Upper lobe of right lung (tissue), 1 donor: ENCODE measurements around the gene SLC12A7. TPM values are rescaled to one million over a fixed set of nuclear protein-coding genes. Genes with fewer than 3 reads are reported as not detected.

Experiments used
- ATAC-seq: fragments of 200-7000 bp; cut with Tn5 transposase; one replicate; pipeline ENCODE4 v1.9.1; 2020; ENCODE audit warnings: mild to moderate bottlenecking, moderate library complexity
- DNase-seq: peaks from one replicate; pipeline ENCODE4 v3.0.0-alpha.2; 2020
- H3K27ac ChIP-seq: fragments of 200-600 bp; one replicate; pipeline ENCODE4 v1.8.0; 2022
- H3K27me3 ChIP-seq: fragments of 200-600 bp; one replicate; pipeline ENCODE4 v1.8.0; 2022; ENCODE audit warnings: mild to moderate bottlenecking
- H3K36me3 ChIP-seq: fragments of 200-600 bp; one replicate; pipeline ENCODE4 v1.8.0; 2022
- H3K4me1 ChIP-seq: fragments of 200-600 bp; one replicate; pipeline ENCODE4 v1.8.0; 2022
- H3K4me3 ChIP-seq: fragments of 200-600 bp; one replicate; pipeline ENCODE4 v1.8.0; 2022; ENCODE audit warnings: mild to moderate bottlenecking
- H3K9me3 ChIP-seq: fragments of 200-600 bp; one replicate; pipeline ENCODE4 v1.8.0; 2022
- intact Hi-C: fragments of 100-400 bp; cut with DNase I; formaldehyde crosslinking; loops from one replicate; pipeline ENCODE4 v1.11.0; 2022
- total RNA-seq: library from RNA; stranded (reverse); fragmentation: NEBNext Ultra II Directional; extraction: Animal tissue kit (Norgen Biotek cat#: 25700); gene quantifications from one replicate; pipeline ENCODE4 v1.2.1, GENCODE V29; 2021
- TF ChIP-seq, protein P1 (sequence below): fragments of 200-600 bp; IDR thresholded peaks from one replicate; pipeline ENCODE4 v1.8.0; 2022; ENCODE audit warnings: antibody characterized with exemption
- donor health status: DM: no; HTN: yes; CAD: no; lungs with severe emphysema.

The SLC12A7 gene
- total RNA-seq, 1 donor from 2014 or later = 49.6 TPM

DNA sequence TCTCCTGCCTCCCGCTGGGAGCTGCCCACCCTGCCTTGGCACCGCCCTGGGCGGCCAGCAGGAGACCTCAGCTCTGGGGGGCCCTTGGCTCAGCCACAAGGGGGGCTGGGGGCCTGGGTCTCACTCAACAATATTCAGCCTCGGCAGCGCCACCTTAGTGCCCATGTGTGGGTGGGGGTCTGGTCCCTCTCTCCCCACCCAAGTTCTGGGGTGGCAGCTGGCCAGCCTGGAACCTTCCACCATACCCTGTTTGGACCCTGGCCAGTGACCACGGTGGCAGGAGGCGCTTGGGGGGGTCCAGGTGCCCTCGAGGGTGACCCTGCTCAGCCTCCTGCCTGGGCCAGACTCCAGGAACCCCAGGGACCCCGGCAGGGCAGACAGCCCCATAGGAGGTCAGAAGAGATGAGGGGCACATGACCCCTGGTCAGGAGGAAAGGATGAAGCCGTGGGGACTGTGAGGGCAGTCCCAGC is 81.0 kb downstream of the SLC12A7 start:
- no peaks in the 10 kb centered on the region for H3K4me1 ChIP-seq
- H3K36me3 ChIP-seq = no peaks in the 10 kb centered on the region
- no peaks in the 10 kb centered on the region for H3K9me3 ChIP-seq
- no peak overlapping the region for H3K27ac ChIP-seq
- intact Hi-C loops = no loop called here
- H3K27me3 ChIP-seq = no peaks in the 10 kb centered on the region
- DNase-seq = no peak
- ATAC-seq = no peak
- no peak overlapping the region for H3K4me3 ChIP-seq
- TF ChIP-seq, protein P1, sequence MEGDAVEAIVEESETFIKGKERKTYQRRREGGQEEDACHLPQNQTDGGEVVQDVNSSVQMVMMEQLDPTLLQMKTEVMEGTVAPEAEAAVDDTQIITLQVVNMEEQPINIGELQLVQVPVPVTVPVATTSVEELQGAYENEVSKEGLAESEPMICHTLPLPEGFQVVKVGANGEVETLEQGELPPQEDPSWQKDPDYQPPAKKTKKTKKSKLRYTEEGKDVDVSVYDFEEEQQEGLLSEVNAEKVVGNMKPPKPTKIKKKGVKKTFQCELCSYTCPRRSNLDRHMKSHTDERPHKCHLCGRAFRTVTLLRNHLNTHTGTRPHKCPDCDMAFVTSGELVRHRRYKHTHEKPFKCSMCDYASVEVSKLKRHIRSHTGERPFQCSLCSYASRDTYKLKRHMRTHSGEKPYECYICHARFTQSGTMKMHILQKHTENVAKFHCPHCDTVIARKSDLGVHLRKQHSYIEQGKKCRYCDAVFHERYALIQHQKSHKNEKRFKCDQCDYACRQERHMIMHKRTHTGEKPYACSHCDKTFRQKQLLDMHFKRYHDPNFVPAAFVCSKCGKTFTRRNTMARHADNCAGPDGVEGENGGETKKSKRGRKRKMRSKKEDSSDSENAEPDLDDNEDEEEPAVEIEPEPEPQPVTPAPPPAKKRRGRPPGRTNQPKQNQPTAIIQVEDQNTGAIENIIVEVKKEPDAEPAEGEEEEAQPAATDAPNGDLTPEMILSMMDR = no peak

DNA sequence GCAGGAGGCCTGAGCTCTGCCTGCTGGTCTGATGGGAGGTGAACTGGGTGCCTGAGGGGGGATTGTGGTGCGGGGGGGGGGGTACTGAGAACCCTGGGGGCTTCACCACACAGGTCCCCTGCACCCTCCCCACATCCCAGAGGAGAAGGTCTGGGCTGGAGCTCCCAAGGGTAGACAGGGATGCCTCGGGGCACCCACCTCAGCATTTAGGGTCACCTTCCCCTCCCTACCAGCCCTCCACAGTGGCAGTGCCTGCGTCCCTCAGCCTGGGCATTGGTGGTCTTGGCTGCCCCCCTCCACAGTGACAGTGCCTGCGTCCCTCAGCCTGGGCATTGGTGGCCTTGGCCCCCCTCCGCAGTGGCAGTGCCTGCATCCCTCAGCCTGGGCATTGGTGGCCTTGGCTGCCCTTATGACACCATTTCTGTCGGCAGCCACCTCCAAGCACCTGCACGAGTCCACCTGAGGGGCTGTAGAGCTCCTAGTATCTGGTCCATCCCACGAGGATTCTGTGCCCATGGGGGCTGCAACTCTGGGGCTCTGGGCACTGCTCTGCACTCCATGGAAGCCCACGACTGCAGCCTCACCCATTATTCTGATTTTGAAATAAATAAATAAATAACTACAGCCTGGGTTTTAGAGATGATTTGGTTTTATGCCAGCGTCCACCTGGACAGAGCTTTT is 81.8 kb downstream of the SLC12A7 start:
- H3K36me3 ChIP-seq = no peaks in the 10 kb centered on the region
- DNase-seq (no peak), ATAC-seq (no peak)
- H3K27me3 ChIP-seq = no peaks in the 10 kb centered on the region
- no peaks in the 10 kb centered on the region for H3K9me3 ChIP-seq
- TF ChIP-seq, protein P1 = no peak
- H3K27ac ChIP-seq = no peak overlapping the region
- H3K4me3 ChIP-seq = no peak overlapping the region
- intact Hi-C loops = no loop called here
- no peaks in the 10 kb centered on the region for H3K4me1 ChIP-seq

DNA sequence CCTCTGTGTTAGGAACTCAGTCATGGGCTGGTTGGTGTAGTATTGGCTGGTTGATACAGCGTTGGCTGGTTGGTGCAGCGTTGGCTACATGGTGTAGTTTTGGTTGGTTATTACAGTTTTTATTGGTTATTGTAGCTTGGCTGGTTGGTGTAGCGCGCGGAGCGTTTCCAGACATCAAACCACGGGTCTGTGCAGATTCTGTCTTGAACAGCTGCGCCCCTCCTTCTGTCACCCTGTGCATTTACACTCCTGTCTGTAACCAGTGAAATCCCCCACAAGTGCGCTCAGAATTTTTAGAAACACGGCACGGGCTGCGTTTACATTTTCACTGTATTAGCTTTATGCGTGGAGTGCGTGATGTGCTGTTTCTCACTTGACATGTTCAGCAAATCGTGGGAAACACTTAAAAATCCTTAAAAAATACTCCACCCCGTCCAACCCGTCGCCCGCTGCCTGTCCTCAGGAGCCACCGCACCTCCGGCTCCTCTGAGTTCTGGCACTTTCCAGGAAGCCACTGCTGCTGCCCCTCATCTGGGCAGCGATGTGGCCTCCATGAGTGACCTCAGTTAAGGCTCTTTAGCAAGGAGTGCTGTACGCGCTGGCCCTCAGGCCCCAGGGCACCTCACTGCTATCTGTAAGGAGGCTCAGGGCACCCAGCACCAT is 82.5 kb downstream of the SLC12A7 start:
- Histone ChIP-seq H3K27me3 (no peaks in the 10 kb centered on the region), H3K9me3 (no peaks in the 10 kb centered on the region), H3K27ac (no peak overlapping the region), H3K4me3 (no peak overlapping the region), H3K4me1 (no peaks in the 10 kb centered on the region), H3K36me3 (no peaks in the 10 kb centered on the region)
- intact Hi-C loops = no loop called here
- ATAC-seq (no peak), DNase-seq (no peak)
- TF ChIP-seq, protein P1 = no peak

DNA sequence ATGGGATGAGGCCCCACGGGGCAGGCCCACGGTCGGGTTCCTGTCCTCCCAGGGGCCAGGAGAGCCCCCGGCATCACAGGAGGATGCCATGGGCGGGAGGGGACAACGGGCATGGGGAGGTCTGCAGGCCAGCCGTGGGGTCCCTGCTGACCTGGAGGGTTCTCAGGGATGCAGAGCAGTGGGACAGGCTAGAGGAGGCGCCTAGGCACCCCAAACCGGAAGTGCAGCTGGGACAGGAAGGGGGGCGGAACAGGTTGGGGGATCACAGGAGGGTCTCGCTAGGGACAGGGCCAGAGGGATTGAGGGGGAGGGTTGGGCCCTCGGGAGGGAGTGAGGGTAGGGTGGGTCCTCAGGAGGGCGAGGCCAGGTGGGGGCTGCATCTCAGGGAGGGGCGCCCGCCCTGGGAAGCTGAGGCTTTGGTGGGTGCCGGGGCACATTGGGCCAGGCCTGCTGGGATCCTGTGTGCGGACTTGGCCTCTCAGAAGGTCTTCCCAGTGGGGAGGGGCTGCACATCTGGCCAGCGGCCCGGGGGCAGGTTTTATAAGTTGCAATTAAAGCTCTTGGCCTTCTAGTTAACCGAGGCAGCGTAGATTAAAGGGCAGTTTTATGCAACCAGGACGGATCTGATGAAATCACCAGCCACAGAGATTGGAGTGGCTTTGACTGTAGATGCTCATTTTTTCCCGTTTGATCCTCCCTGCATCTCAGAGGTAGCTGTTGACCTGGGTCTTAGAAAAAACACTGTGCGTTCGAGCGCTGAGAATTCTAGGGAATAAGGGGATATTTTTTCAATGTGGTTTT is 83.2 kb downstream of the SLC12A7 start:
- Histone ChIP-seq H3K4me1 (no peaks in the 10 kb centered on the region), H3K4me3 (no peak overlapping the region), H3K9me3 (no peaks in the 10 kb centered on the region), H3K27ac (no peak overlapping the region), H3K36me3 (no peaks in the 10 kb centered on the region), H3K27me3 (no peaks in the 10 kb centered on the region)
- DNase-seq (no peak), ATAC-seq (peak; percentile 5)
- intact Hi-C loops = no loop called here
- TF ChIP-seq, protein P1 = no peak

DNA sequence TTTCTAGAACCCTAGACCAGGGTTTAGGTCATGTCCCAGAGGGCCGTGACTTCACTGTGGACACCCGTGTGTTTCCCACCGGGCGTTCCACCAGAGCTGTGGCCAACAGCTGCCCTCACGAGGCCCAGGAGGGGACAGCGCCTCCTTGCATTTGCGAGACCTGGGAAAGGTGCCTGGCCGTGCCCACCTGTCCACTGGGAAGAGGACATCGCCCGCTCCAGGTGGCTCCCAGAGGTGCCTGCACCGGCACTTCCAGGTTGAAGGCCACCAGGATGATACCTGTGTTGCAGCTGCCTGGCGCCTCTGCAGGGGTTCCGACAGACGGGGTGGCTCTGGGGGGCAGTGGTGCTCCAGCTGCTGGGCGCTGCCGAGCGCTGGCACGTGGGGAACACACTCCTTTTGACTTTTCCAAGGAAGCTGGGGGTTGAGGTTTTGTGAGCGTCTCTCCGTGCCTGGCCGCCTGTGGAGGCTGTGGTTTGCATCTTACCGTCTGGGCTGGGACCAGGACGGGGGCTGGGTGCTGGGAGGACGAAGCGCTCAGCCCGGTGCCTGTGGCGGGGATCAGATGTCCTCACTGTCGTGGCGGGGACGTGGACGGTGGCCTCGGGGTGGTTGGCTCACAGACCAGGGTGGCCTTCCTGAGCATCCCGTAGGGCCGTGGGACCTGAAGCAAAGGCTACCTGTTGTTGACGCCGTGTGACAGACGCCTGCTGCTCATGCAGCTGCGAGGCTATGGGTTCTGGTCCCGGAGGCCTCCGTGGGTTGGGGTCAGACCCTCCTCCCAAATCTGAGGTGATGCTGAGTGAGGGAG is 84.0 kb downstream of the SLC12A7 start:
- no peaks in the 10 kb centered on the region for H3K27me3 ChIP-seq
- no peak overlapping the region for H3K4me3 ChIP-seq
- no peaks in the 10 kb centered on the region for H3K4me1 ChIP-seq
- no peaks in the 10 kb centered on the region for H3K9me3 ChIP-seq
- no peak overlapping the region for H3K27ac ChIP-seq
- H3K36me3 ChIP-seq = no peaks in the 10 kb centered on the region
- DNase-seq (no peak), ATAC-seq (peak; percentile 11)
- intact Hi-C loops = no loop called here
- TF ChIP-seq, protein P1 = no peak
